Fibroblast of skin of back (primary cell): Measurements from ENCODE around the gene ANO4.
A peak's percentile ranks its signal among the peaks of the same experiment; 100 is the strongest.
"Not testable (repeated sequence)": the region's sequence is repeated elsewhere in the genome, so short reads cannot be mapped to it uniquely, and the experiment has no call there.

Source experiments
- DNase-seq: peaks from one replicate; pipeline ENCODE4 v3.0.0-alpha.2; 2013

Gene ANO4

DNA sequence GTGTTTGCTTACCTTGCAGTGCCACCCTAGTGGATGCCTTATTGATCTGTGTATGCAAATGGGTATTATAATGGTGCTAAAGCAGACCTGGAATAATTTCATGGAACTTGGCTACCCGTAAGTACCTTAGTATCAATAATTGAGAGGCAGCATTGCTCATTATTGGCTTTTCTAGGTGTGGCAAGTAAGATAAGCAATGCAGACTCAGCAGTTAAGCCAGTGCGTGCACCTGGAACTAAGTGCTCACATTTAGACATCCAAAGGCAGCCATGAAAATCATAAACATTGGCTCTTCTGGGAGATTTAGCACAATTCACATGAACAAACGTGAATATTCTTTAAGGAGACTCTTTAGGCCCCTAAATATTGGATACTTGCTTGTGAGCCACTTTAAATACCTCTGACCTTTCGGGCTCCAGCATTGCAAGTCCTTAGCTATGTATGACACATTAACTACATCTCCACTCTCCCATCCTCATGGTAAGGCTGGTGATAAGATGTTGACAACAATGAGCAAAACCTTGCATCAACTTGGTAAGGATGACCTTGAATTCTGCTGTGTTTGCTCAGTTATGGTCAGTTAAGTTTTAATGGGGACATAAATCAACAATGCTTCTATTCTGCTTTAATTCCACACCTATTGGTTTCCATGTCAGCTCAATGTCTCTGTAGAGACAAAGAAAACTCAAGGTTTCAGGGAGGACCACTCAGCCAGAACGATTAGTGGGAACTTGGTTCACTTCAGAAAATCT is 303.4 kb downstream of the ANO4 start:
- no peak for DNase-seq

GRCh38 chr12:101107032-101107763 is 312.6 kb downstream of the ANO4 start:
- DNase-seq = no peak

DNA sequence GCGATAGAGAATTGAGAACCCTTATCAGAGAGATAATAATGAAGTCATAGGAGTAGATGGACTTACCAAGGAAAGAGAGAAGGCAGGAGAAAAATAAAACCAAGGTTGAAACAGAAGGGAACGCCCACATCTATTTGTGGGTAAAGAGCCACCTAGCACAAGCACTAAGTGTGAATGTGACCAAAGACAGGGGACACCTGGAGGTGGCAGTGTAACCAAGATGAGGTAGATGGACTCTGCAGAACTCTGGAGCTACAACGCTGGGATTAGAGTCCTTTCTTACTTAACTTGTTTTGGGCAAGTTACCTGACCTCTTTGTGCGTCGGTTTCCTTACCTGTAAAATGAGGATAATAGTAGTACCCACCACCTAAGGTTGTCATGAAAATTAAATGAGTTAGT is 313.6 kb downstream of the ANO4 start:
- no peak for DNase-seq

- DNase-seq = no peak
Observed at GRCh38 chr12:101110866-101111265, 316.3 kb downstream of the ANO4 start.

- no peak for DNase-seq
Observed at GRCh38 chr12:101111441-101111840, 316.9 kb downstream of the ANO4 start.

- no peak for DNase-seq
Observed at GRCh38 chr12:101115326-101115725, 320.8 kb downstream of the ANO4 start.

GRCh38 chr12:101116911-101117310 is 322.3 kb downstream of the ANO4 start:
- DNase-seq = no peak

- no peak for DNase-seq
Observed at GRCh38 chr12:101117842-101118241, 323.3 kb downstream of the ANO4 start.

DNA sequence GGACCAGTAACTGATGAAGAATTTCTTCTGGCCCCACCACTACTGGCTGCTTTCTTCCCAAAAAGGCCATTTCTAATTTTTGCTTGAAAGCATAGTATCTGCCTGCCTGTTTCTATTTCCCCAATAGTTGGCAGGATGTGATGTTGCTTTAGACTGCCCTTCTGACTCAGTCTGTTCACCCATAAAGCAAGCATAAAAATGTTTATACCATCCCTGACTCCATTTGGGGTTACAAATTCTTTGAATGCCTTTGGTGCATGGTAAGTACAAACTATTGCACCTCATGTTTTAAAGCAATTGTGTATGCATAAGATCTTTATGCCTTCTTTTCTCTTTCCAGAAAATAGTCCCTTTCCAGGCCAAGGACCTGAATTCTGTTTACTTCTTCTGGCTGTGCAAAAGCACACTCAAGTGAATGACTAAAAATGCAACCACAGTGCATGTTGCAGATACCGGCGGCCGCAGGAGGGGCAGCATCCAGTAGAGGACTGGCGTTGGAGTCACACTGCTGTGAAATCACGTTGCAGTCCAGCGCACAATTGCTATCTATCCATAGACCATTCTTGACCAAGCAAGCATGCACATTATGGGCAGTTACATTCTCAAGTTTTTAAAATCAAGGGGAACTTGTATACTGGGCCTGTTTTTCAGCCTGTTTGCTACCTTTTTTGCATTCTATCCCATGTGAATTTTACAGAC is 333.1 kb downstream of the ANO4 start:
- no peak for DNase-seq

GRCh38 chr12:101145777-101146431 is 351.3 kb downstream of the ANO4 start:
- DNase-seq = not testable (repeated sequence)

GRCh38 chr12:101165319-101165718 is 370.7 kb downstream of the ANO4 start:
- no peak for DNase-seq

GRCh38 chr12:101166866-101167265 is 372.3 kb downstream of the ANO4 start:
- DNase-seq = no peak

DNA sequence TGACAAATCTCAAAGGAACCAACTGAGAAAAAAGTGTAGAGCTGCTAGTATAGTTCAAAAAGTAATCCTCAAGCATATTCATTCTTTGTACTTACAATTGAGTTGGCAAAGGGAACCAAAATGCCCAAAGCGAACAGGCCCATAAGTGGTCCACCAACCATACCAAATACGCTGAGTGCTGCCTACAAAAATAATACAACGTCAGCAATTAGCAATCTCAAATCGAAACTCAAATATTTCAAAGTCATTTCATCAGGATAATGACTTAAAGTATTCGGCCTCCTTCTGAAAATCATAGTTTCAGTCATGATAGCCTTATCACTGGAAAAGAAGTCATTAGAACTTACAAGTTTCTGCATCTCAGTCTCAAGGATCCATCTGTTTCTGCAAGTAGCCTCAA is 373.4 kb downstream of the ANO4 start:
- DNase-seq = no peak

GRCh38 chr12:101172316-101172715 is 377.7 kb downstream of the ANO4 start:
- peak; percentile 0 for DNase-seq

DNA sequence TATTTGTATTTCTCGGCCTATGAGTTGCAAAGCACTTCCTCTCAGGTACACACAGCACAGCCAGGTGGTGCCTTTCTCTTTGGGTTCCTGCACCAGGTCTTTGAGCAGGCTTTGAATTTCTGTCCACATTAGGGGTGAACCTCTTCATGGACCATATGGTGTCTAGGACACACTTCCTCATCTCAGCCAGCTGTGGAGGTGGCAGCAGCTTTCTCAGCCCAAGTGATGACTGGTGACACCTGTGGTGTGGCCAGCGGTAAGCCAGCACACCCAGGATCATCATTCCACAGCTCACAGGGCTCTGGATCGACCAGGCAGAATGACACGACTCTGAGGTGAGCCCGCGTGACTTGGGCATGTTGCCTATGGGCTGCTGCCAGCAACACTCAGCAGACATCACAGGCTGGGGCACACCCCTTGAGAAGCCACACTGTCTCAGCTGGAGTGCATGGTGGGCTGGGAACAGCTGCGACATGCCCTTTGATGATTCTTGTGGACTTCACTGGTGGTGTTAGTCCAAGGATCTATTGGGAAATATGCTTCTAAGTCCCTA is 378.7 kb downstream of the ANO4 start:
- DNase-seq = no peak

DNA sequence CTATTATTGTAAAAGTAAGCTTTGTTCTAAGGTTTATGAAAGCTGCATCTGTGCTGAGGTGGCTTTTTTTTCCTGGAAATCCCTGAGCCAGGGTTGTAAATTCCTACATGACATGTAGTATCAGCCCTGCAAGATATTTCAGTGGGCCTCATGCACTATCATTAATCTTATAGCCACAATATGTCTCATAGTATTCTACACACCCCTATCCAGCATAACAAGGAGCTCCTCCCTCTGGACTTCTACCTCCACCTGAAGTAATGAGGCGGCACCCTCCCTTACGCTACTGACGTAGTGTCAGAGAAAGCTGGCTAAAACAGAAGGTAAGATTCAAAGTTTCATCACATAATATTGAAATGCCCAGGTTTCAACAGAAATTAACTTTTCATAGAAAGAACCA is 380.0 kb downstream of the ANO4 start:
- DNase-seq = no peak
